GOT3 (cell line): ENCODE data around the gene DENND6A.

ENCODE experiments used
- DNase-seq: peaks from one replicate; lab custom pipeline; 2025; ENCODE audit warnings: mixed read lengths; lab: John Stamatoyannopoulos, UW

The DENND6A gene

GRCh38 chr3:57575966-57576626 is 116.8 kb downstream of the DENND6A start:
- no peak for DNase-seq
